HG03135 (cell line): ENCODE measurements around the gene PORCN.

ENCODE experiments used
- ATAC-seq: cut with Tn5 transposase; IDR thresholded peaks from one replicate; pipeline ENCODE4 v1.9.1; 2021; ENCODE audit warnings: mild to moderate bottlenecking, moderate library complexity; ENCODE audit not compliant: unreplicated experiment

Gene PORCN

DNA sequence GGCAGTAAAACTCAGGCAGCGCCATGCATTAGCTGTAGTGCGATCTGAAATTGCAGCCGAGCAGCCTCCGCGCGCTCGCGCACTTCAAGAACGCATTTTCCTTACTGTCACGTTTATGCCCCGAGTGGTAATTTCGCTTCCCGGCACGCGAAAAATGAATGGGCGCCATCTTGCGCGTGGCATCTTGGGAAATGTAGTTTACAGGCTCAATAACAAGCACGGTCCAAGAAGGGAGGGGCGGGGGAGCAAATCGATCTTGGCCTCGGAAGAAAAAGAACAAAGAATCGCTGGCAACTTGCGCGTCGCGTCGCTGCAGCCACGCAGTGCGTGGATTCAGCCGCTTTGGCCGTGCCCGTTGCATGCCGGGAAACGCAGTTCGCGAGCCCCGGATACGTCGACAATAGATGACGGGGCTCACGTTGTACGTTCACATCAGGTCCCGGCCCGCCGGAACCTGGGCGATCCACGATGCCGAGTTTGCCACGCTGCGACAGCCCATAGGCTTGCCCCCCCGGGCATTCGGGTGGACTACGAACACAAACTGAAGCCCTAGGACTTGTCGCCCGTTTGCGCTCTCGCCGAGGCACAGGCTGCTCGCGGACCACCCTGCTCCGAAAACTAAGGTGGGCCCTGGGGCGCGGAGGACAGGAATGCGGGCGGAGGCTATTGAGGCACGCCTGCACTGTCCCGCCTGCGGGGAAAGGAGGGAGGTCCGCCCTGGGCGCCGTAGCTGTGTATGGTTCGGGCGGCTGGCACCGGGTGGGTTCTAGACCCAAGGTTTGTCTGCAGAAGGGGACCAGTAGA is 32.8 kb upstream of the PORCN start, which contains the start of gene FTSJ1:
TSS of gene FTSJ1 (plus strand) at position 426 of the 804 bp plus-strand sequence. CDS start 1,849 bp downstream, outside the sequence.
- peak; percentile 79 for ATAC-seq

DNA sequence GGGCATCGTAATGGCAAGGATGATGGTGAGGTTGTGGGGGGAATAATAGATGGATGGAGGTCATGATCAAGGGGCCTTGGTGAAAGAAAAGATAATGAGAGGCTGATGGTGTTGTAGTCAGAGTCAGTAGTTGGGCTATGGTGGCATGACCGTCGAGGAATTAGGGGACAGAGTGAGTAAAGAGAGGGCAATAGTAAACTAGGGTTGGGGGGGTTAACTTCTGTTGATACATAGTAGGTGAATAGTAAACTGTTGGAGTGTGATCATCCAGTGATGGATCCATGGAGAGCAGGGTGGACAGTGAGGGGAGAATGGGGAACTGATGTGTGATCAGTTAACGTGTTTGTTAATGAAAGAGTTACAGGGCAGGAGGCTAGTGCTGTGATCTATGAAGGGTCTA is 31.9 kb upstream of the PORCN start:
- ATAC-seq, result no peak

DNA sequence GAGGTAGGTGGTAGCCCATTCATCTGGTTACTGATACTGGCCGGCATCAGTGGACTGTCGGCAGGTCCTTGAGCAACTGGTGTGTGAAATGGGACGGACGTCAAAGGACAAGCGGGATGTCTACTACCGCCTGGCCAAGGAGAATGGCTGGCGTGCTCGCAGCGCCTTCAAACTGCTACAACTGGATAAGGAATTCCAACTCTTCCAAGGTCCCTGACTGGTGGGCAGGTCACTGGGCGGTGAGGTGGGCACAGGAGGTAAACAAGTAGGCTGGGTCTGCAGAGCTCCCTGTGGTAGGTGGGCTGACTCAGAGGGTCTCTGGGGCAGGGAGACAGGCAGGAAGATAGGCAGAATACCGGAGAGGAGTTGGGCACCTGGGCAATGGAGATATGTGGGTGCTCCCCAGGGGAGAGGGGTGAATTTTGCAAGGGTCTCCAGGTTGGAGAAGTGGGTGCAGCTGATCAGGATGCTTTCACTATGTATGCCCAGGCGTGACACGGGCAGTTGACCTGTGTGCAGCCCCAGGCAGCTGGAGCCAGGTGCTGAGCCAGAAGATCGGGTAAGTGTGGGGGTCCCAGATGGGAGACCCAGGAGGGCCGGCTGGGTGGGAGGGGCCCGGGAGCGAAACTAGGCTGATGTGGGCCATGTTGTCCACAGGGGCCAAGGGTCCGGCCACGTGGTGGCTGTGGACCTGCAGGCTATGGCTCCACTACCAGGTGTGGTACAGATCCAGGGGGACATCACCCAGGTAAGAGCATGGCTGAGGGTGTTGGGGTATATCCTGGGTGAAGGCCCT is 30.6 kb upstream of the PORCN start:
- ATAC-seq, result no peak

DNA sequence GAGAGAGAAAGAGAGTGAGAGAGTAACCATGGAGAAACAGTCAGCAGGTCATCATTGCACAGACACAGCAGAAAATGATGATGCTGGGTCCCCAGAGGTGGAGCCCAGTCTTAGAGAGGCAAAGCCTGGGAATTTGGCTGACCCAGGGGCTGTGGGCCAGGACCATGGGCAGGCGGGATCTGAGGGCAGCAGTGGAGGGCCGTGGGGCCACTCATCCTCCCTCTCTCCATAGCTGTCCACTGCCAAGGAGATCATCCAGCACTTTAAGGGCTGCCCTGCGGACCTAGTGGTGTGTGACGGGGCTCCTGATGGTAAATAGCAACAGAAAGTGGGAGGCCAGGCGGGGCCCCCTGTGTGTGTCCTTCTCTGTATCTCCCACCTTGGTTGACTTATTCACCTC is 30.0 kb upstream of the PORCN start:
- no peak for ATAC-seq

DNA sequence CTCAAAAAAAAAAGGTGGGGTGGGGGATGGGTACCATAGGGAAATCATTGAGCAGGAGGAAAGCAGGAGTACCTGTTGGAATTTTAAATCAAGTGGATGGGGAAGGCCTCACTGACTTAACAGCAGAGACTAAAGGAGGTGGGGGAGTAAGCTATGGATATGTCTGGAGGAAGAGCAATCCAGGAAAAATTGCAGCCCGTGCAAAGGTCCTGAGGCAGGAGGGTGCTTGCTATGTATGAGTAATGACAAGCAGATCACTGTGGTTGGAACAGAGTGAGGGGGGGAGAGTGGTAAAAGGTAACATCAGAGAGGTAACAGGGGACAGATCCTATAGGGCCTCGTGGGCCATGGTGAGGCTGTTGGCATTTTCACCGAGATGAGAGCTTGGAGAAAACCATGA is 28.6 kb upstream of the PORCN start:
- ATAC-seq, result no peak

DNA sequence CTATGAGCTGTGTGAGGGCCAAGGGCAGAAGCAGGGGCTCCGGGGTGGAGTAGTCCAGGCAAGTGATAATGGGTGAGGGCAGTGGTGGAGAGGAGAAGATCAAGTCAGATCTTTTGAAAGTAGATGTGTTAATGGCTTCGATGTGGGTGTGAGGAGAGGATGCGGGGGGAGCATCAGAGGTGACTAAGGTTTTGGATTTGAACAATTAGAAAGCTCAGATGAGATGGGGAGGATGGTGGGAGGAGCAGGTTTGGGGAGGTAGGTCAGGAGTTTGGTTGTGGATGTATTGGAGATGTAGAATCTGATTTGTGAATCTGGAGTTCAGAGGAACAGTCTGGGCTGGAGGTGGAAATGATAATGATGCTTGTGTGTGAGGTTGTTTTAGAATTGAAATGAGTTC is 28.2 kb upstream of the PORCN start:
- no peak for ATAC-seq

DNA sequence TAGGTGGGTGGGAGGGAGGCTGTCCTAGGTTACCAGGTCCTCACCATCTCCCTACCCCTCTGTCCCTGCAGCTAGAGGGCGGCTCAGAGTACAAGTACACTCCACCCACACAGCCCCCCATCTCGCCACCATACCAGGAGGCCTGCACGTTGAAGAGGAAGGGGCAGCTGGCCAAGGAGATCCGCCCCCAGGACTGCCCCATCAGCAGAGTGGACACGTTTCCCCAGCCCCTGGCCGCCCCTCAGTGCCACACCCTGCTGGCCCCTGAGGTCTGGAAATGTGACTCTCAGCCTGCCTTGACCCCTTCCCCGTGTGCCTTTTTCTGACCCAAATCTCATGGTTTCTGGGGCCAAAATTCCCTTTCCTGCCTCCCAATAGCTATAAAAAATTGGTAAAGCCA is 26.3 kb upstream of the PORCN start:
- ATAC-seq, result no peak

DNA sequence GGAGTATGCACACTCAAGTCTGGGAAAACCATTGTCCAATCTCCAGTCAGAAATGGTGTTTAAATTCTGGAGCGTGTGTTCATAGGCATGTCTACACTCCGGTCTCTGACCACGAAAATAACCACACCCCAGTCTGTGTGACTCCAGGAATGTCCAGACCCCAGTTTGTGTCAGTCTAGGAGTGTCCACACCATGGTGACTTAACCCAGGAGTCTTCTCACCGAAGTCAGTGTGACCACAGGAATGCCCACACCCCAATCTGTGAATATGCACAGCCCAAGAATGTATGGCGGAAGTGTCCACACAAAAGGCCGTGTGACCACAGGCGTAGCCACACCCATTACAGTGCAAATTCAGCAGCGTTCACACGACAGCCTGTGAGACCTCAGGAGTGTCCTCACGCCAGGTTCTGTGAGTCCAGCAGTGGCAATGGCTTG is 21.4 kb upstream of the PORCN start:
- ATAC-seq, result no peak

DNA sequence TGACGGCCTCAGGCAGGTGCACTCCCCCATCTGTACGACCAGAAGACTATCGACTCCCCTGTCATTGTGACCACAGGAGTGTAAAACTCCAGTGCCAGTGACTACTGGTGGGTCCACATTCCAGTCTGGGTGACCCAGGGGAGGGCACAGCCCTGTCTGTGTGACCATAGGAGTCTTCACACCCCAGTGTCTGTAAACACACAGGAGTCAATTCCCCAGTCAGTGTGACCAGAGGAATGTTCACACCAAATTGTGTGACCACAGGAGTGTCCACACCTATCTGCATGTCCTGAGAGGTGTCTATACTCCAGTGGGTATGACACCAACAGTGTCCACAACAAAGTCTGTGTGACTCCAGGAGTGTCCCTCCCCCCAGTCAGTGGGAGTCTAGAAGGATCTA is 20.8 kb upstream of the PORCN start:
- no peak for ATAC-seq

DNA sequence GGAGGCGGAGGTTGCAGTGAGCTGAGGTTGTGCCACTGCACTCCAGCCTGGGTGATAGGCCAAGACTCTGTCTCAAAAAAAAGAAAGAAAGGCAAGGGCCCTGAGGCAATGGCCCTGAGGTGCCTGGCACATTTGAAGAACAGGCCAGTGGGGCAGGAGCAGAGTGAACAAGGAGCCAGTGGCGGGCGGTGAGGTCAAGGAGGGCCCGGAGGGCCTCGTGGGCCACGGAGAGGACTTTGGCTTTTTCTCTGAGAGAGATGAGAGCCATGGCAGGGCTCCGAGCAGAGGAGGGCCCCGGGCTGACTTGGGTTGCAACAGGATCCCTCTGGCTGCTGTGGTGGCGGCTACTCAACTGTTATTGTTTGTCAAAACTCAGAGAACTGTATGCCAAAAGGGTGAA is 19.5 kb upstream of the PORCN start:
- no peak for ATAC-seq

DNA sequence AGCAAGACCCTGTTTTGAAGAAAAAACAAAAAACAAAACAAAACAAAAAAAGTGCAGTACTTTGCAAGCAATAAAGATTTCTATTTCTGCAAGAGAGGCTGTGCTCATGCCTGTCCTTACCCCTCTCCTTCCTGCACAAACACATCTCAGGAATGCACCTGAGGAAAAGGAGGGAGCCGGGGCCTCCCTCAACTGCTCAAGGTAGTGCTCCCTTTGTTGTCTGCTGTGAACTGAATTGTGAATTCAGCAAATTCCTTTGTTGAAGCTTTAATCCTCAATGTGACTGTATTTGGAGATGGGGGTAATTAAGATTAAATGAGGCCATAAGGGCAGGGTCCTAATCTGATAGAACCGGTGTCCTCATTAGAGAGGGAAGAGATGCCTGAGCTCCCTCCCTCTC is 18.9 kb upstream of the PORCN start:
- ATAC-seq, result no peak

DNA sequence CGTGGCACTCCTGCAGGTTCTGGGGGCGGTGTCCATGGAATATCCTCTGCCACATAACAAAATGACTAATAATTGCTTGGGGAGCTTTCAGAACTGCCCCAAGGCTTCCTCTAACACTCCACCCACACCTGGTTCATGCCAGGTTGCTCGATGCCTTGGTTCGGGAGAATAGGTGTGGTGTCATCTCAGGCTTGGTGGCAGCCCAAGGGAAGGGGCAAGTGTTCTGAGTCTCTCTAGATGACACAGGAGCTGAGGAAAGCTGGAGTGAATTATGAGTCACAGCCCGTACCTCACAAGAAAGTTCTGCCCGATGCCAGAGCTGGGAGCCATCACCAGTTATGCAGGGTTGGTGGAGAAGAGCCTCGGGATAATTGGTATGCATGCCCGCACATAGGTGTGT is 18.1 kb upstream of the PORCN start:
- ATAC-seq, result no peak

DNA sequence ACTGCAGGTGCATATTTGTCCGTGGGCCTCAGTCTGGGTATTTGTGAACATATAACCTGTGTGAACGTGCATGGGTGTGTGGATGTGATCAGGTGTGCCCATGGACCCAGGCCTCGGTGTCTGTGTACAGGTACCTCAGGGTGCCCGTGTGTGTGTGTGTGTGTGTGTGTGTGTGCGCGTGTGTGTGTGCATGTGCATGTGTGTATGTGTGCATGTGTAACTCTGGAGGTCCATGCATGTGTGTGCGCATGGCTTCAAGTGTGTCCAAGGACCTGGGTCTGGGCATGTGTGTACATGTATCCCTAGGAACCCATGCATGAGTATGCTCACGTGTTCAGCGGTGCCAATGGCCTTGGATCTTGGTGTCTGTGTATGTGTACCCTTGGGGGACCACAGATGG is 17.0 kb upstream of the PORCN start:
- ATAC-seq, result no peak

DNA sequence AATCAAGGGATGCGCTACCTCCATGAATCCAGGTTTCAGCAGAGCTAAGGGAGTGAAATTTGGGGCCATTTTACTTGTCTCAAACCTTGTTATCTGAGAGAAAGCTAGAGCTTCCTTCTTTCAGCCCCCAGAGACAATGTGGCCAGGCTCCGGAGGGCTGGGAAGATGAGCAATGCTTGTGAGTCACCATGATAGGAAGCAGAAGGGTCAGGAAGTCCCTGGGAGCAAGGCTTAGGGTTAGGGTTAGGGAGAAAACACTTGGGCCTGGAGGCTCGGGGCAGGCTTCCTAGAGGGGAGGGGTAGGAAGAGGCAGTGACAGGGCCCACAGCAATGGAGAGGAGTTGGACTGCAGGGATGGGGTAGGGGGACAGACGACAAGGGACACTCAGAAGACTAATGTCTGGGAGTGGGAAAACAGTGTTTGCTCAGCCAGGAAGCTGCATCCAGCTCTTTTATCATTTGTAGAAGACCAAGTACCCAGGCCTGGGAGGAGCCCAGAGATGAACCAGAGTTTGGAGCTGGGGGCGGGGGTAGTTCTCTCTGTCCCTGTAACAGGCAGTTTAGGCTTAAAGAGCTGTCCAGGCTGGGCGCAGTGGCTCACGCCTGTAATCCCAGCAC is 16.4 kb upstream of the PORCN start:
- no peak for ATAC-seq

DNA sequence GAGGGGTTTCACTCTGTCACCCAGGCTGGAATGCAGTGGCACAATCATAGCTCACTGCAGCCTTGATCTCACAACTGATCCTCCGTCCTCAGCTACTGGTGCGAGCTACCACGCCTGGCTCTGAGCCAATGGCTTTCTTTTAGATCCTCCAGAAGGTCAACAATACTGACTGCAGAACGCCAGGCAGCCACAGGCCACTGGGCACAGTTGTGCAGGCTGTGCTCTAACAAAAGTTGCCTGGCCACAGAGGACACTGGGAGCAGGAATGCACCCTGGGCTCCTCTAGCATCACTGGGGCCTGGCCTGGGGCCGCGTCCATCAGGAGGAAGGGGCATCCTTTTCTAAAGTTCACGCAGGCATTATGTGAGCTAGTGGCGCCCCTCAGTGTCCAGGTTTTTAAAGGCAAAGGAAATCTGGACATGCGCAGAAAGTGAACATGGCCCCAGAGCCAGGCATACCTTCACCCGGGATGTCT is 14.9 kb upstream of the PORCN start:
- ATAC-seq, result no peak

DNA sequence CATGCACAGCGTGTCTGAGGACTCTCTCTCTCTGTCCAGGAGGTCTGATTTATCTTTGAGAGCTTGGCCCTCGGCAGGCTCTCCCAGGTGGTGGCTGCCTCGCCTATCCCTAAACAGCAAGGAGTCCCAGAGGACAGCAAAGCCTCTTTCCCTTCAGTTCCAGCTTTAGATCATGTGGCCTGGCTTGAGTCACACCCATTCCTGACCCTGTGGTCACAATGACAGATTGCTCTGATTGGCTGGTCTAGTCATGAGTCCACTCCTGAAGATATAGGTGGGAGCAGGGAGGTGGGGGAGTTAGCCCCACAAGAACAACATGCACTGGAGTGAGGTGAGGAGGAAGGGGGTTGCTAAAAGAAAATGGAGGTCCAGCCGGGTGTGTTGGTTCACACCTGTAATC is 12.1 kb upstream of the PORCN start:
- ATAC-seq, result no peak

DNA sequence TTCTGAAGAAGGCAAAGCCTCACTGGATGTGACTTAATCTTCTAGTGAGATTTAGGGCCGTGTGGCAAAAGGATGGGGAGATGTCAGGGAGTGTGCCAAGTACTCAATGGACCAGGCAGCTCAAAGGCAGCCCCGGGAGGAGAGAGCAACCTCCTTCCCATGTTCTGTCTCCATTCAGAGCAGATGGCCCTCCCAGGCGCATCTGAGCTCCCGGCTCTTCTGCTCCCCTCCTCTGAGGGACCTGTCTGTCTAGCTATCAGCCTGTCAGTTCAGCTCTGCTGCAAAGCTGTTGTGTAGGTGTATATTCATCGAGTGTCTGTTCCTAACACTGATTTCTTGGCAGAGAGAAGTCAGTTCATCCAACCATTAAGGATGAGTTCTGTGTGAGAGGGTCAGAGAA is 10.9 kb upstream of the PORCN start:
- ATAC-seq, result no peak

DNA sequence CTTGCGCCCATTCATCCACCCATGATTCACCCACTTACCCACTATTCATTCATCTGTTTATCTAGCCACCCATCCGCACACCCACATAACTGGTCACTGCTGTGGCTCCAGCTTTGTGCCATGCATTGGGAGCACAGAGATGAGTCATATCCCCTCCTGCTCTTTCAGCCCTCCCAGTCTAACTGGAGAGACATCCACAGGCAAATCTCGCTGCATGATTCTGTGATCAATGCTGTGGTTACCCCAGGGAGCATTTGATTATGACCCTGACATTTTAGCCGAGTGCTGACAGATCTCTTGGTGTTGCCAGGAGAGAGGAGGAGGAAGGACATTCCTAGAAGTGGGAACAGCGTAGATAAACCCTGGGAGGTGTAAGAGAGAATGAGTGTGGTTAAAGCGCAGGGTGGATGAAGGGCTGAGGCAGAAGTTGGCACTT is 10.4 kb upstream of the PORCN start:
- ATAC-seq, result no peak

DNA sequence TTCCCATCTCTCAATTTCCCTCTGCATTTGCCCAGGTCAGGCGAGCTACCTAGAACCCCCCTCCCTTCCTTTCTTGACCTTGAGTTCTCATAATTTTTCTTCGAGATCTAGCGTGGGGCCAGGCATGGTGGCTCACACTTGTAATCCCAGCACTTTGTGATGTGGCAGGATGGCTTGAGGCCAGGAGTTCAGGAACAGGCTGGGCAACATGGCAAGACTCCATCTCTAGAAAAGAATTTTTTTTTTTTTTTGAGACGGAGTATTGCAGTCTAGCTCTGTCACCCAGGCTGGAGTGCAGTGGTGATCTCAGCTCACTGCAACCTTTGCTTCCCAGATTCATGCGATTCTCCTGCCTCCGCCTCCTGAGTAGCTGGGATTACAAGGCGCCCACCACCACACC is 4.5 kb upstream of the PORCN start:
- ATAC-seq, result no peak

DNA sequence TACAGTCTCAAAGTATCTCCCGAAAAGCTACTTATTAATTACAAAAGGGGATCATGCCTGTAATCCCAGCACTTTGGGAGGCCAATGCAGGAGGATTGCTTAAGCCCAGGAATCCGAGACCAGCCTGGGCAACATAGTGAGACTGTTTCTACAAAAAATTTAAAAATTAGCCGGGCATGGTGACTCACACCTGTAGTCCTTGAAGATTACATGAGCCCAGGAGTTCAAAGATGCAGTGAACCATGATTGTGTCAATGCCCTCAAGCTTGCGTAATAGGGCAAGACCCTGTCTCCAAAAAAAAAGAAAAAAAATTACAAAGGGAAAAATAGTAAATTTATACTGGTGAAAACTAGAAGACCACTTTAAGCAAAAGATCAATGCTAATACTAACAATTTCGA is 3.3 kb upstream of the PORCN start:
- no peak for ATAC-seq

DNA sequence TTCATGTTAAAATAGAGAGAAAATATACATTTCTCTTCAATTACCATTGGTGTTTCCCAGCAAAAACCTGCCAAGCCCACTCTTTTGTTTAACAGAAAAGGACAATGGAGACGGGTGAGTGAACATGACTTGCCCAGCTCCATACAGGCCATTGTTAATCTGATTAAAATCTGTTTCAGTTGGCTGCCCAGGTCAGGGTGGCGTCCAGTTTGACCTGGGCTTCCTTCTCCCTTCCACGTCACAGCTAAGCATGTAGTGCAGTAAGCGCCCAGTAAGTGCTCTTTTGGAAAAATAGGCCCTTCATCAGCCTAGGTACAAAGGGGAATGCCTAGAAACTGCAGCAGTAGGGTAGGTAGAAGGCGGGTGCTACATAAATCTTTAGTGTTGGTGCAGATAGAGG is 1.5 kb upstream of the PORCN start:
- no peak for ATAC-seq

DNA sequence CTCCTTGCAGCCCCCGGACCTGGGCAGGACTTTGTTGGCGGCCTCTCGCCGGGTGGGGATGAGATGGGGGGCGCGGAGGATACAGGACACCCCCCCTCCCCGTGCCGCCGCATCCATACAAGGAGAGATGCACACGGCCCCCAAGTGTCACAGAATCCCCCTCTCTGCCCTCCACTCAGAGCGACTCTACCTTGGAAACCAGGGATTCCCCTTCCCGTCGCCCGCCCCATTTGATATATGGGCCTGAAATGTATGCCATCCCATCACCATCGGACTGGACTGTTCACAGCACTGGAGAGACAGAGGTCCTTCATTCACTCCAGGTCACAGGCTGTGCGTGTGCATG is 426 bp downstream of the PORCN start:
- peak; percentile 16 for ATAC-seq
